Left ventricle myocardium inferior (tissue), 1 donor: ENCODE data around the gene GRIK1. TPM values are rescaled to one million over a fixed set of nuclear protein-coding genes. Genes with fewer than 3 reads are reported as not detected.

Experiments
- DNase-seq: peaks from one replicate; pipeline ENCODE4 v3.0.0-alpha.2; 2020
- H3K27ac ChIP-seq: fragments of 200-600 bp; replicated peaks from 2 replicates; pipeline ENCODE4 v1.8.0; 2021
- H3K27me3 ChIP-seq: fragments of 200-600 bp; 2 replicates; pipeline ENCODE4 v1.8.0; 2021; ENCODE audit warnings: low read depth
- H3K36me3 ChIP-seq: fragments of 200-600 bp; 2 replicates; pipeline ENCODE4 v1.8.0; 2021
- H3K4me1 ChIP-seq: fragments of 200-600 bp; 2 replicates; pipeline ENCODE4 v1.8.0; 2021
- H3K4me3 ChIP-seq: fragments of 200-600 bp; 2 replicates; pipeline ENCODE4 v1.8.0; 2021; ENCODE audit warnings: mild to moderate bottlenecking, moderate library complexity
- H3K9me3 ChIP-seq: fragments of 200-600 bp; replicated peaks from 2 replicates; pipeline ENCODE4 v1.8.0; 2021
- CTCF ChIP-seq: fragments of 200-600 bp; IDR thresholded peaks from 2 replicates; pipeline ENCODE4 v1.8.0; 2021; ENCODE audit warnings: antibody characterized with exemption, mild to moderate bottlenecking, borderline replicate concordance
- intact Hi-C: fragments of 100-400 bp; cut with micrococcal nuclease; formaldehyde crosslinking; loops from one replicate; pipeline ENCODE4 v1.11.0; 2022
- total RNA-seq: library from RNA; stranded (reverse); fragmentation: NEBNext Ultra II Directional; extraction: Animal tissue kit (Norgen Biotek cat#: 25700); gene quantifications from one replicate; pipeline ENCODE4 v1.2.1, GENCODE V29; 2021
- donor health status: DM: no; HTN: yes; CAD: no; lungs with severe emphysema.

The GRIK1 gene
- total RNA-seq, 1 donor from 2014 or later = not detected

DNA sequence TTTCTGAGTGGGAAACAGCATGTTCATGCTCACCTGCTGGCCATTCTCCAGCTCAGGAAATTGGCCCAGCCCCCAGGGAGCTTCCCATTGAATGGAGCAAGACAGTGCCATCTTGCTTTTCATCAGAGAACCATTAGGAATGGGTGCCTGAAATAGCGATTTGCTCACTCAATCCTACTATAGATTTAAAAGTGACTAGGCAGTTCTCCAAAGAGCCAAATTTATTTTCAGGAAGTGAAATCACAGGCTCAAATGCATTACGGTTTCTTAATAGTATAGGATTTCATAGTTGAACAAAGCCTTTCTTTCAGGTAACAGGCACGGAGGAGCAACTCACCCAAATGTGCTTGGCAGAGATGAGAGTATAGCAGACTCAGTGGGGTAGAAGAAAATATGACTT lies 272.1 kb downstream of the GRIK1 start:
- H3K4me3 ChIP-seq = no peak overlapping the region
- intact Hi-C loops = no loop called here
- no peak overlapping the region for H3K27ac ChIP-seq
- H3K4me1 ChIP-seq = no peaks in the 10 kb centered on the region
- no peaks in the 10 kb centered on the region for H3K27me3 ChIP-seq
- no peak for TF ChIP-seq CTCF
- no peaks in the 10 kb centered on the region for H3K9me3 ChIP-seq
- no peak for DNase-seq
- no peaks in the 10 kb centered on the region for H3K36me3 ChIP-seq

GRCh38 chr21:29664615-29665014 lies 275.2 kb downstream of the GRIK1 start:
- H3K27me3 ChIP-seq = no peaks in the 10 kb centered on the region
- no peak for TF ChIP-seq CTCF
- no peaks in the 10 kb centered on the region for H3K36me3 ChIP-seq
- no peak for DNase-seq
- H3K27ac ChIP-seq = no peak overlapping the region
- no peaks in the 10 kb centered on the region for H3K9me3 ChIP-seq
- intact Hi-C loops = no loop called here
- H3K4me3 ChIP-seq = no peak overlapping the region
- no peaks in the 10 kb centered on the region for H3K4me1 ChIP-seq

GRCh38 chr21:29661672-29662442 lies 277.9 kb downstream of the GRIK1 start:
- TF ChIP-seq CTCF = no peak
- no peaks in the 10 kb centered on the region for H3K4me1 ChIP-seq
- H3K27me3 ChIP-seq = no peaks in the 10 kb centered on the region
- no peak for DNase-seq
- H3K27ac ChIP-seq = no peak overlapping the region
- no peaks in the 10 kb centered on the region for H3K9me3 ChIP-seq
- no peak overlapping the region for H3K4me3 ChIP-seq
- no peaks in the 10 kb centered on the region for H3K36me3 ChIP-seq
- intact Hi-C loops = no loop called here

GRCh38 chr21:29660047-29660720 lies 279.6 kb downstream of the GRIK1 start:
- Histone ChIP-seq H3K4me3 (no peak overlapping the region), H3K36me3 (no peaks in the 10 kb centered on the region), H3K27me3 (no peaks in the 10 kb centered on the region), H3K4me1 (no peaks in the 10 kb centered on the region), H3K9me3 (no peaks in the 10 kb centered on the region), H3K27ac (no peak overlapping the region)
- TF ChIP-seq CTCF = no peak
- intact Hi-C loops = no loop called here
- no peak for DNase-seq

DNA sequence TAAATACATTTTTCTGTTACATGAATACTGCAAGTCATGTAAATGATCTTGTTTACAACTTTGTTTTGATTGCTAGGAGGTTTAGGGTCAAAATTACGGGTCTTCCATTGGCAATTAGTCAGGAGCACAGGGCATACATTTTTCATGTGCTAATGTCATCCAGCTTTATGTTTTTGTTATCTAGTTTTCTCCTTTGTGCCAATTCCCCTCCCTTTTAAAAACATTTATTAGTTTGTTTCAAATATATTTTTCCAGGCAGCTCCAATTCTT lies 280.9 kb downstream of the GRIK1 start:
- no peak for TF ChIP-seq CTCF
- Histone ChIP-seq H3K36me3 (no peaks in the 10 kb centered on the region), H3K27me3 (no peaks in the 10 kb centered on the region), H3K4me3 (no peak overlapping the region), H3K4me1 (no peaks in the 10 kb centered on the region), H3K27ac (no peak overlapping the region), H3K9me3 (no peaks in the 10 kb centered on the region)
- intact Hi-C loops = no loop called here
- DNase-seq = no peak
